ENCODE results near the gene AGPS.
"Not testable (repeated sequence)": the region's sequence is repeated elsewhere in the genome, so short reads cannot be mapped to it uniquely, and the experiment has no call there.

AGPS gene

DNA sequence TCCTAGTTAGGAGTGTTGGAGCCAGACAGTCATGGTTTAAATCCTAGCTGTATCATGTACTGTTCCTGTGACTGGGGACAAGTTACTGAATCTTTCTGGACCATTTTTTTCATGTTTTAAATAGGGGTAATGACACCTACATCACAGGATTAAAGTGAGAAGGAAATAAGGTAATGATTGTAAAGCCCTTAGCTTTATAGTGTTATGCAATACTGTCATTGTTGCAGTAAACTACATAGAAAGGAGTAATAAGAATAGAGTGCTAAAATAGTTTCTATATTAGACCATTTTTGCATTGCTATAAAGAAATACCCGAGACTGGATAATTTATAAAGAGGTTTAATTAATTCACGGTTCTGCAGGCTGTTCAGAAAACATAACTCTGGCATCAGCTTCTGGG lies 14.5 kb downstream of the AGPS start:
- Histone ChIP-seq H3K4me3 (replicated peaks; ENCODE audit: insufficient read depth, low read length) (no peak overlapping the region), H3K27ac (replicated peaks) (no peak overlapping the region), H3K27me3 (ENCODE audit: insufficient read depth, poor library complexity, severe bottlenecking) (no peaks in the 10 kb centered on the region)
- no peak for DNase-seq (ENCODE audit: low read depth in 1 of 2, low spot score in 1 of 2)
- TF ChIP-seq SPI1 (IDR thresholded peaks at IDR 0.05; ENCODE audit: borderline replicate concordance, low read depth) (no peak), GABPA (IDR thresholded peaks at IDR 0.05; ENCODE audit: low read depth) (no peak), POLR2AphosphoS5 (IDR thresholded peaks at IDR 0.05; ENCODE audit: low read depth) (no peak)
- TF ChIP-seq, protein P1, sequence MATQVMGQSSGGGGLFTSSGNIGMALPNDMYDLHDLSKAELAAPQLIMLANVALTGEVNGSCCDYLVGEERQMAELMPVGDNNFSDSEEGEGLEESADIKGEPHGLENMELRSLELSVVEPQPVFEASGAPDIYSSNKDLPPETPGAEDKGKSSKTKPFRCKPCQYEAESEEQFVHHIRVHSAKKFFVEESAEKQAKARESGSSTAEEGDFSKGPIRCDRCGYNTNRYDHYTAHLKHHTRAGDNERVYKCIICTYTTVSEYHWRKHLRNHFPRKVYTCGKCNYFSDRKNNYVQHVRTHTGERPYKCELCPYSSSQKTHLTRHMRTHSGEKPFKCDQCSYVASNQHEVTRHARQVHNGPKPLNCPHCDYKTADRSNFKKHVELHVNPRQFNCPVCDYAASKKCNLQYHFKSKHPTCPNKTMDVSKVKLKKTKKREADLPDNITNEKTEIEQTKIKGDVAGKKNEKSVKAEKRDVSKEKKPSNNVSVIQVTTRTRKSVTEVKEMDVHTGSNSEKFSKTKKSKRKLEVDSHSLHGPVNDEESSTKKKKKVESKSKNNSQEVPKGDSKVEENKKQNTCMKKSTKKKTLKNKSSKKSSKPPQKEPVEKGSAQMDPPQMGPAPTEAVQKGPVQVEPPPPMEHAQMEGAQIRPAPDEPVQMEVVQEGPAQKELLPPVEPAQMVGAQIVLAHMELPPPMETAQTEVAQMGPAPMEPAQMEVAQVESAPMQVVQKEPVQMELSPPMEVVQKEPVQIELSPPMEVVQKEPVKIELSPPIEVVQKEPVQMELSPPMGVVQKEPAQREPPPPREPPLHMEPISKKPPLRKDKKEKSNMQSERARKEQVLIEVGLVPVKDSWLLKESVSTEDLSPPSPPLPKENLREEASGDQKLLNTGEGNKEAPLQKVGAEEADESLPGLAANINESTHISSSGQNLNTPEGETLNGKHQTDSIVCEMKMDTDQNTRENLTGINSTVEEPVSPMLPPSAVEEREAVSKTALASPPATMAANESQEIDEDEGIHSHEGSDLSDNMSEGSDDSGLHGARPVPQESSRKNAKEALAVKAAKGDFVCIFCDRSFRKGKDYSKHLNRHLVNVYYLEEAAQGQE (IDR thresholded peaks at IDR 0.05; ENCODE audit: insufficient replicate concordance, low read depth) = no peak
- TF ChIP-seq, protein P2, sequence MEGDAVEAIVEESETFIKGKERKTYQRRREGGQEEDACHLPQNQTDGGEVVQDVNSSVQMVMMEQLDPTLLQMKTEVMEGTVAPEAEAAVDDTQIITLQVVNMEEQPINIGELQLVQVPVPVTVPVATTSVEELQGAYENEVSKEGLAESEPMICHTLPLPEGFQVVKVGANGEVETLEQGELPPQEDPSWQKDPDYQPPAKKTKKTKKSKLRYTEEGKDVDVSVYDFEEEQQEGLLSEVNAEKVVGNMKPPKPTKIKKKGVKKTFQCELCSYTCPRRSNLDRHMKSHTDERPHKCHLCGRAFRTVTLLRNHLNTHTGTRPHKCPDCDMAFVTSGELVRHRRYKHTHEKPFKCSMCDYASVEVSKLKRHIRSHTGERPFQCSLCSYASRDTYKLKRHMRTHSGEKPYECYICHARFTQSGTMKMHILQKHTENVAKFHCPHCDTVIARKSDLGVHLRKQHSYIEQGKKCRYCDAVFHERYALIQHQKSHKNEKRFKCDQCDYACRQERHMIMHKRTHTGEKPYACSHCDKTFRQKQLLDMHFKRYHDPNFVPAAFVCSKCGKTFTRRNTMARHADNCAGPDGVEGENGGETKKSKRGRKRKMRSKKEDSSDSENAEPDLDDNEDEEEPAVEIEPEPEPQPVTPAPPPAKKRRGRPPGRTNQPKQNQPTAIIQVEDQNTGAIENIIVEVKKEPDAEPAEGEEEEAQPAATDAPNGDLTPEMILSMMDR (IDR thresholded peaks at IDR 0.05; ENCODE audit: insufficient read depth, low read length) = no peak

DNA sequence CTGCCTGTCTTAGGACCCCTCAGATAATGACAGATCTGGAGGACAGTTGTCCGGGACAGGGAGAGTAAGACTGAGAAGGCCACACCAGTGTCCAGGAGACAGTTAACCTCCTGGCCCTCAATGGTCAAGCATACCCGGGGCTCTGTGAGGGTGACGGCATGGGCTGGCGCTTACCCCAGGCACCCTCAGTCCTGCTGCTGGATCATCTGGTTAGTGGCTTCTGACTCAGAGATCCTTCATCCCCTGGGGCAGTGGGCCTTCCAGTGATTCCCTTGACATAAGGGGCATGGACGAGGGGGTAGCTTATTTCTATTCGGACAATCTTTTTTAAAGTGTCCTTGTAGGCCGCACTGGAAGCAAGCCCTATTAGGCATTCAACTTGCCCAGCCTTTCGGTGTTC lies 18.1 kb downstream of the AGPS start:
- H3K4me3 ChIP-seq (replicated peaks; ENCODE audit: insufficient read depth, low read length); H3K27me3 ChIP-seq (ENCODE audit: insufficient read depth, poor library complexity, severe bottlenecking); DNase-seq (ENCODE audit: low read depth in 1 of 2, low spot score in 1 of 2); H3K27ac ChIP-seq (replicated peaks): not testable (repeated sequence)

DNA sequence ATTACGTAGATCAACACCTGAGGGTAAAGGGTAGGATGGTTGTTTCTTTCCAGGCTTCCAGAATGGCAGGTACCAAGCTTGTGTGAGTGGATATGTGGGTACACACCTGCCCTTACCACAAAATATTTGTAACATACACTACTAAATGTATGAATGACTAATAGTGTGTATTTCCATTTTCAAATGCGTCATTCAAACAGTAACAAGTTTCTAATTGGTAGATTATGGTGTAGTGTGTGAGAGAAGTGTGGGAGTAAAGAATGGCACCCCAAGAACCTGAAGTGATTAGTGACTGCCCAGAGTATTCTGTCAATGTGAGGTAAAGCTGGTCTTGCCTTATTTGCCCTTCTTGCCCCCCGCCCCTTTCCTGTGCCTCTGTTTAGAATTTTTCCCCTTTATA lies 21.1 kb downstream of the AGPS start:
- H3K27me3 ChIP-seq (ENCODE audit: insufficient read depth, poor library complexity, severe bottlenecking) = no peaks in the 10 kb centered on the region
- TF ChIP-seq, protein P1 (IDR thresholded peaks at IDR 0.05; ENCODE audit: insufficient replicate concordance, low read depth) = no peak
- TF ChIP-seq POLR2AphosphoS5 (IDR thresholded peaks at IDR 0.05; ENCODE audit: low read depth) = no peak
- no peak for TF ChIP-seq SPI1 (IDR thresholded peaks at IDR 0.05; ENCODE audit: borderline replicate concordance, low read depth)
- no peak for TF ChIP-seq GABPA (IDR thresholded peaks at IDR 0.05; ENCODE audit: low read depth)
- TF ChIP-seq, protein P2 (IDR thresholded peaks at IDR 0.05; ENCODE audit: insufficient read depth, low read length) = no peak
- no peak overlapping the region for H3K27ac ChIP-seq (replicated peaks)
- no peak for DNase-seq (ENCODE audit: low read depth in 1 of 2, low spot score in 1 of 2)
- no peak overlapping the region for H3K4me3 ChIP-seq (replicated peaks; ENCODE audit: insufficient read depth, low read length)

DNA sequence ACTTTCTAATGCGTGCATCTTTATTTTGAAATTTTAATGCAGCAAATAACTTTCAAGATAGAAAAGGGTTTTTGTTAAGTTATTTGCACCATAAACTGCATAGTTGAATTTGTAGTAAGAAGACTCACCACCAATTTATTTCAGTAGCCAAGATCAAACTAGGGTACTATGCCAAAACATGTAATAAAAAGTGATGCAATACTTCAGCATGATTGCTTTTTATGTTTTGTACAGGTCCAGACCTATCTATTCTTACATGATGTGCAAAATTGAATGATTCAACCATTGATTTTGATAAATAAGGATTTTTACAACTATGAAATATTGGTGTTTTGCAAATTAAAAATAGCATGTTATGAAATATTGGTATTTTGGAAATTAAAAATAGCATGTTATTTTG lies 26.7 kb downstream of the AGPS start:
- no peak overlapping the region for H3K27ac ChIP-seq (replicated peaks)
- H3K4me3 ChIP-seq (replicated peaks; ENCODE audit: insufficient read depth, low read length) = no peak overlapping the region
- DNase-seq (ENCODE audit: low read depth in 1 of 2, low spot score in 1 of 2) = no peak
- no peaks in the 10 kb centered on the region for H3K27me3 ChIP-seq (ENCODE audit: insufficient read depth, poor library complexity, severe bottlenecking)
- TF ChIP-seq, protein P2 (IDR thresholded peaks at IDR 0.05; ENCODE audit: insufficient read depth, low read length) = no peak
- TF ChIP-seq, protein P1 (IDR thresholded peaks at IDR 0.05; ENCODE audit: insufficient replicate concordance, low read depth) = no peak
- no peak for TF ChIP-seq GABPA (IDR thresholded peaks at IDR 0.05; ENCODE audit: low read depth)
- no peak for TF ChIP-seq SPI1 (IDR thresholded peaks at IDR 0.05; ENCODE audit: borderline replicate concordance, low read depth)
